A549 (cell line): ENCODE results near the gene PRDM2. TPM values are rescaled to one million over a fixed set of nuclear protein-coding genes. Genes with fewer than 3 reads are reported as not detected.

ENCODE experiments used
- ATAC-seq, 2 experiments: fragments of 200-7000 bp in 1 of 2; fragments of >200 bp in 1 of 2; cut with Nextera tagmentation in 1 of 2; cut with Tn5 transposase in 1 of 2; 3 replicates each; pipeline versions ENCODE4 v1.8.0 to v1.9.1; 2018 to 2020; ENCODE audit warnings: mild to moderate bottlenecking in 1 of 2, moderate library complexity in 1 of 2
- CTCF ChIA-PET: fragments of 300-600 bp; sonication (Branson Sonifier 250); formaldehyde crosslinking; extraction: SDS; loops from one replicate; lab custom pipeline; 2021; ENCODE audit warnings: antibody characterized with exemption, inconsistent platforms; lab: Yijun Ruan, JAX
- POLR2A ChIA-PET: fragments of 350-600 bp; formaldehyde crosslinking; extraction: SDS; loops from one replicate; lab custom pipeline; 2021; ENCODE audit warnings: antibody characterized with exemption, inconsistent platforms; lab: Yijun Ruan, JAX
- DNase-seq, 2 experiments: peaks; one replicate each; pipeline versions ENCODE4 v3.0.0 to v3.0.0-alpha.2; 2011 to 2016; ENCODE audit warnings: low read depth in 1 of 2, low spot score in 1 of 2
- FAIRE-seq: peaks from 2 replicates; lab custom pipeline; 2011; peaks lifted over from hg19 to GRCh38; lab: Jason Lieb, UNC
- H3K27ac ChIP-seq, 2 experiments: fragments of >200 bp; sonication (Bioruptor Twin); formaldehyde crosslinking; 3 replicates each; pipeline ENCODE4 v1.5.1; 2016 to 2017
- H3K4me1 ChIP-seq: fragments of >200 bp; sonication (Bioruptor Twin); formaldehyde crosslinking; 3 replicates; pipeline ENCODE4 v1.6.1; 2016
- H3K4me2 ChIP-seq: fragments of >200 bp; sonication (Bioruptor Twin); formaldehyde crosslinking; 3 replicates; pipeline ENCODE4 v1.6.1; 2016
- H3K4me3 ChIP-seq: fragments of >200 bp; sonication (Bioruptor Twin); formaldehyde crosslinking; 3 replicates; pipeline ENCODE4 v1.5.1; 2016
- H3K9me3 ChIP-seq: fragments of >200 bp; sonication (Bioruptor Twin); formaldehyde crosslinking; 3 replicates; pipeline ENCODE4 v1.6.1; 2016
- CBX2 ChIP-seq: fragments of 200-600 bp; sonication (generic); IDR thresholded peaks from 2 replicates; pipeline ENCODE4 v1.6.1; 2016; ENCODE audit warnings: low read depth, mild to moderate bottlenecking, borderline replicate concordance
- CEBPB ChIP-seq, 2 experiments: fragments of >200 bp in 1 of 2; sonication (Bioruptor Twin) in 1 of 2; formaldehyde crosslinking in 1 of 2; IDR thresholded peaks; 2 replicates each; pipeline ENCODE4 v1.6.1; 2012 to 2016
- CHD4 ChIP-seq: fragments of 200-600 bp; sonication (generic); IDR thresholded peaks from 2 replicates; pipeline ENCODE4 v1.6.1; 2016; ENCODE audit warnings: antibody characterized with exemption, mild to moderate bottlenecking, borderline replicate concordance
- ESRRA ChIP-seq: fragments of 150-350 bp; IDR thresholded peaks from 2 replicates; pipeline ENCODE4 v1.6.1; 2014; ENCODE audit warnings: mild to moderate bottlenecking, low read length, borderline replicate concordance
- FOSL2 ChIP-seq, 2 experiments: fragments of 450-650 bp in 1 of 2; fragments of >200 bp in 1 of 2; sonication (Bioruptor Twin) in 1 of 2; formaldehyde crosslinking; IDR thresholded peaks; 2 replicates each; pipeline versions ENCODE4 v1.5.0 to v1.6.1; 2016 to 2020; ENCODE audit warnings: mild to moderate bottlenecking in 1 of 2, moderate library complexity in 1 of 2
- GATA3 ChIP-seq: IDR thresholded peaks from 2 replicates; pipeline ENCODE4 v1.6.1; 2012; ENCODE audit warnings: borderline replicate concordance
- HDAC2 ChIP-seq: fragments of 200-600 bp; sonication (generic); IDR thresholded peaks from 2 replicates; pipeline ENCODE4 v1.6.1; 2016
- HOXA7 ChIP-seq: fragments of 250-450 bp; sonication (Bioruptor Pico); IDR thresholded peaks from 2 replicates; pipeline ENCODE4 v1.5.0; 2020; ENCODE audit warnings: mild to moderate bottlenecking, moderate library complexity
- HOXB13 ChIP-seq: fragments of 250-450 bp; sonication (Bioruptor Pico); IDR thresholded peaks from 2 replicates; pipeline ENCODE4 v1.5.0; 2020; ENCODE audit warnings: low read depth, mild to moderate bottlenecking, moderate library complexity
- JUN ChIP-seq, 2 experiments: fragments of >200 bp; sonication (Bioruptor Twin); formaldehyde crosslinking; IDR thresholded peaks; 2 replicates in 1 of 2; 3 replicates in 1 of 2; pipeline ENCODE4 v1.6.1; 2016 to 2017
- JUNB ChIP-seq: fragments of >200 bp; sonication (Bioruptor Twin); formaldehyde crosslinking; IDR thresholded peaks from 2 replicates; pipeline ENCODE4 v1.6.1; 2016
- KDM1A ChIP-seq: fragments of 200-600 bp; sonication (generic); IDR thresholded peaks from 2 replicates; pipeline ENCODE4 v1.6.1; 2016; ENCODE audit warnings: low read depth, mild to moderate bottlenecking
- KDM5A ChIP-seq: fragments of 200-600 bp; sonication (generic); IDR thresholded peaks from 2 replicates; pipeline ENCODE4 v1.6.1; 2016; ENCODE audit warnings: antibody characterized with exemption, mild to moderate bottlenecking
- MAFK ChIP-seq: fragments of 450-650 bp; IDR thresholded peaks from 2 replicates; pipeline ENCODE4 v1.6.1; 2014; ENCODE audit not compliant: partially characterized antibody
- MYC ChIP-seq: IDR thresholded peaks from 2 replicates; pipeline ENCODE4 v1.6.1; 2012; ENCODE audit warnings: mild to moderate bottlenecking, inconsistent platforms, low read length, improper control_type of control experiment, borderline replicate concordance
- NPAS2 ChIP-seq: fragments of 250-450 bp; sonication (Bioruptor Pico); IDR thresholded peaks from 2 replicates; pipeline ENCODE4 v1.8.0; 2022; ENCODE audit warnings: mild to moderate bottlenecking, moderate library complexity, borderline replicate concordance
- PHF8 ChIP-seq: fragments of 200-600 bp; sonication (generic); IDR thresholded peaks from 2 replicates; pipeline ENCODE4 v1.6.1; 2016; ENCODE audit warnings: low read depth, mild to moderate bottlenecking, antibody characterized with exemption, moderate library complexity, borderline replicate concordance
- POLR2A ChIP-seq: IDR thresholded peaks from 2 replicates; pipeline ENCODE4 v1.6.1; 2012; ENCODE audit warnings: mild to moderate bottlenecking, low read length
- RARB ChIP-seq: fragments of 250-450 bp; sonication (Bioruptor Pico); IDR thresholded peaks from 2 replicates; pipeline ENCODE4 v1.8.0; 2021; ENCODE audit warnings: mild to moderate bottlenecking, moderate library complexity
- RFX5 ChIP-seq: fragments of 450-650 bp; IDR thresholded peaks from 2 replicates; pipeline ENCODE4 v1.7.1; 2014; ENCODE audit warnings: antibody characterized with exemption, mild to moderate bottlenecking, moderate library complexity
- RNF2 ChIP-seq: fragments of 200-600 bp; sonication (generic); IDR thresholded peaks from 2 replicates; pipeline ENCODE4 v1.6.1; 2016; ENCODE audit warnings: low read depth, mild to moderate bottlenecking, antibody characterized with exemption, moderate library complexity, borderline replicate concordance
- TP53 ChIP-seq: fragments of 250-450 bp; sonication (Bioruptor Pico); IDR thresholded peaks from 2 replicates; pipeline ENCODE4 v1.5.0; 2021; ENCODE audit warnings: mild to moderate bottlenecking, moderate library complexity
- ZSCAN20 ChIP-seq: fragments of 250-450 bp; sonication (Bioruptor Pico); IDR thresholded peaks from 2 replicates; pipeline ENCODE4 v1.8.0; 2022; ENCODE audit warnings: mild to moderate bottlenecking, moderate library complexity
- WGBS: methylation state at CpG from one replicate; pipeline ENCODE4 v1.1.6; 2017; ENCODE audit errors: missing lambda C conversion rate; 5-methylcytosine and 5-hydroxymethylcytosine counted together
- polyA plus RNA-seq, 4 experiments: library from polyadenylated mRNA; depleted of rRNA in 3 of 4; stranded (reverse); fragments of >200 nt; fragmentation: RNase III in 1 of 4; extraction: RNeasy Plus Mini Kit Qiagen cat#74134 plus additional on column Dnase treatment in 1 of 4; gene quantifications; 2 replicates in 3 of 4; 3 replicates in 1 of 4; pipeline ENCODE4 v1.2.3, GENCODE V29; 2011 to 2017
- TF ChIP-seq, protein P1 (sequence below): IDR thresholded peaks from 2 replicates; pipeline ENCODE4 v1.6.1; 2012
- TF ChIP-seq, protein P2 (sequence below): fragments of 250-450 bp; sonication (Bioruptor Pico); IDR thresholded peaks from 2 replicates; pipeline ENCODE4 v1.5.0; 2020; ENCODE audit warnings: low read depth, mild to moderate bottlenecking, moderate library complexity
- TF ChIP-seq, protein P3 (sequence below): fragments of 200-600 bp; sonication (generic); IDR thresholded peaks from 2 replicates; pipeline ENCODE4 v1.6.1; 2016; ENCODE audit warnings: antibody characterized with exemption, mild to moderate bottlenecking, moderate library complexity

The PRDM2 gene
- polyA plus RNA-seq, 2 of the 4 experiments (the other 2 are of a cell fraction), result 7.9 to 8.4 TPM

DNA sequence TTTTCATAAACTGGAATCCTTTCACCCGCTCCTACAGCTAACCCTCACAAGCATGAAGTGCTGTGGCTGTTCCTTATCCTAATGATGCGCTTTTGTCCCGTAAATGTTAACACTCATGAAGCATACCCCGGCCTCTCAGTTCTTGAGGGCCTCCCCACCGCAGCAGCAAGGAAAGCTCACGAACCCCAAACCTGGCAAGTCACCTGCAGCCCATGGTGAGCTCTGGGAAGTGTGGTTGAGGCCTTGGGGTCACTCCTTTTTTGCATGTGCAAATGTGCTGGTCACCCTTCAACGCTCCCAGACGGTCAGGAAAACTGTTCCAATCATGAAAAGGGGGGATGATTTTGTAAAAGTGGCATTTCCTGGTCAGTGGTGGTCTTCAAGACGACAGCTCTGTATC, 124.6 kb downstream of the PRDM2 start:
- Histone ChIP-seq H3K4me3 (no peak overlapping the region), H3K4me2 (no peak overlapping the region), H3K9me3 (no peaks in the 10 kb centered on the region), H3K27ac (no peak overlapping the region), H3K4me1 (no peaks in the 10 kb centered on the region)
- no peak for ATAC-seq
- CTCF ChIA-PET, result interaction anchor here (0.8 to 0.9 kb wide), 2 partner anchors 10 to 160 kb away, joined by 3 read pairs; no protein-coding TSS in a partner anchor
- DNase-seq, result no peak
- WGBS, result 43% methylated on average over 8 of the region's 9 CpGs
- TF ChIP-seq PHF8 (no peak), HOXA7 (CRISPR knock-in tag) (no peak), RFX5 (no peak), KDM1A (no peak), HOXB13 (CRISPR knock-in tag) (no peak), CBX2 (no peak), CEBPB (IDR thresholded peaks at IDR 0.05) (no peak), FOSL2 (IDR thresholded peaks at IDR 0.05) (no peak), FOSL2 (CRISPR knock-in tag; IDR thresholded peaks at IDR 0.05) (no peak), CHD4 (no peak), TP53 (CRISPR knock-in tag) (no peak), NPAS2 (CRISPR knock-in tag) (no peak), KDM5A (no peak), RNF2 (no peak), GATA3 (no peak)
- TF ChIP-seq, protein P1, sequence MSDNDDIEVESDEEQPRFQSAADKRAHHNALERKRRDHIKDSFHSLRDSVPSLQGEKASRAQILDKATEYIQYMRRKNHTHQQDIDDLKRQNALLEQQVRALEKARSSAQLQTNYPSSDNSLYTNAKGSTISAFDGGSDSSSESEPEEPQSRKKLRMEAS, result no peak
- TF ChIP-seq, protein P2, sequence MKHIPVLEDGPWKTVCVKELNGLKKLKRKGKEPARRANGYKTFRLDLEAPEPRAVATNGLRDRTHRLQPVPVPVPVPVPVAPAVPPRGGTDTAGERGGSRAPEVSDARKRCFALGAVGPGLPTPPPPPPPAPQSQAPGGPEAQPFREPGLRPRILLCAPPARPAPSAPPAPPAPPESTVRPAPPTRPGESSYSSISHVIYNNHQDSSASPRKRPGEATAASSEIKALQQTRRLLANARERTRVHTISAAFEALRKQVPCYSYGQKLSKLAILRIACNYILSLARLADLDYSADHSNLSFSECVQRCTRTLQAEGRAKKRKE (CRISPR knock-in tag), result no peak
- TF ChIP-seq, protein P3, sequence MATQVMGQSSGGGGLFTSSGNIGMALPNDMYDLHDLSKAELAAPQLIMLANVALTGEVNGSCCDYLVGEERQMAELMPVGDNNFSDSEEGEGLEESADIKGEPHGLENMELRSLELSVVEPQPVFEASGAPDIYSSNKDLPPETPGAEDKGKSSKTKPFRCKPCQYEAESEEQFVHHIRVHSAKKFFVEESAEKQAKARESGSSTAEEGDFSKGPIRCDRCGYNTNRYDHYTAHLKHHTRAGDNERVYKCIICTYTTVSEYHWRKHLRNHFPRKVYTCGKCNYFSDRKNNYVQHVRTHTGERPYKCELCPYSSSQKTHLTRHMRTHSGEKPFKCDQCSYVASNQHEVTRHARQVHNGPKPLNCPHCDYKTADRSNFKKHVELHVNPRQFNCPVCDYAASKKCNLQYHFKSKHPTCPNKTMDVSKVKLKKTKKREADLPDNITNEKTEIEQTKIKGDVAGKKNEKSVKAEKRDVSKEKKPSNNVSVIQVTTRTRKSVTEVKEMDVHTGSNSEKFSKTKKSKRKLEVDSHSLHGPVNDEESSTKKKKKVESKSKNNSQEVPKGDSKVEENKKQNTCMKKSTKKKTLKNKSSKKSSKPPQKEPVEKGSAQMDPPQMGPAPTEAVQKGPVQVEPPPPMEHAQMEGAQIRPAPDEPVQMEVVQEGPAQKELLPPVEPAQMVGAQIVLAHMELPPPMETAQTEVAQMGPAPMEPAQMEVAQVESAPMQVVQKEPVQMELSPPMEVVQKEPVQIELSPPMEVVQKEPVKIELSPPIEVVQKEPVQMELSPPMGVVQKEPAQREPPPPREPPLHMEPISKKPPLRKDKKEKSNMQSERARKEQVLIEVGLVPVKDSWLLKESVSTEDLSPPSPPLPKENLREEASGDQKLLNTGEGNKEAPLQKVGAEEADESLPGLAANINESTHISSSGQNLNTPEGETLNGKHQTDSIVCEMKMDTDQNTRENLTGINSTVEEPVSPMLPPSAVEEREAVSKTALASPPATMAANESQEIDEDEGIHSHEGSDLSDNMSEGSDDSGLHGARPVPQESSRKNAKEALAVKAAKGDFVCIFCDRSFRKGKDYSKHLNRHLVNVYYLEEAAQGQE, result no peak
- no peak for FAIRE-seq
- POLR2A ChIA-PET, result no interaction called here

DNA sequence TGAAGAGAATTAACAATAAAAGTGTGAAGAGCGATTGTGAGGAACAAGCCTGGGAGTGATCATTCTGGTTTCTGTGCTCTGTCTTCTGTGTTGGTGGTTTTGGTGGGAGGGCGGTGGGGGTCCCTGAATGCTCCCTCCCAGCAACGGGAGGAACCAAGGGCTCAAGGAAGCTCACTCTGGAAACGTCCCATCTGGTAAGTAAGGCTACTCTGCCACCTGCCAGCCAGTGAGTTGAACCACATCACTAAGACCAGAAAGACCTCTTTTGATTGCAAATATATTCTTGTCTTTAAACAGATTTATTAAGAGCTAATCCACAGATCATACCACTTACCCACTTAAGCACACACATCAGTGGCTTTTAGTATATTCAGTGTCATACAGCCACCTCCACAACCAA, 125.0 kb downstream of the PRDM2 start:
- POLR2A ChIA-PET, result no interaction called here
- CTCF ChIA-PET, result interaction anchor here (0.9 kb wide), 1 partner anchor 160 kb away, joined by 3 read pairs; no protein-coding TSS in a partner anchor
- WGBS, result 32% methylated on average over 4 of the region's 4 CpGs
- FAIRE-seq, result no peak
- H3K4me3 ChIP-seq, result no peak overlapping the region
- H3K4me2 ChIP-seq, result no peak overlapping the region
- no peak for ATAC-seq
- no peak for TF ChIP-seq NPAS2 (CRISPR knock-in tag)
- H3K4me1 ChIP-seq, result no peaks in the 10 kb centered on the region
- no peak for DNase-seq
- no peak overlapping the region for H3K27ac ChIP-seq
- no peaks in the 10 kb centered on the region for H3K9me3 ChIP-seq

DNA sequence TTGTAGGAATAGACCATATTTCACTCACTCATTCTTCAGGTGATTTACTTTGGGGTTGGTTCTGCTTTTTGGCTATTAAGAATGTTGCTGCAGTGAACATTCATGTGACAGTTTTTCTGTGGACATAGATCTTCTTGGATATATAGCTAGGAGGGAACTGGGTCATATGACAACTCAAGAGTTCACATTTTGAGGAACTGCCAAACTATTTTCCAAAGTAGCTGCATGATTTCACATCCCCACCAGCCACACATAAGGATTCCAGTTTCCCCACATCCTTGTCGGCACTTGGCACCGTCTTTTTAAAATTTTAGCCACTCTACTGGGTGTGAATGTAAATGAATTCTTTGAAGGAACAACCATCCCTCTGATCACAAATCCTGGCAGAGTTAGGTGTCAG, 126.0 kb downstream of the PRDM2 start:
- POLR2A ChIA-PET, result no interaction called here
- ATAC-seq, result no peak
- no peak for DNase-seq
- no peaks in the 10 kb centered on the region for H3K4me1 ChIP-seq
- no peak for FAIRE-seq
- H3K27ac ChIP-seq, result no peak overlapping the region
- TF ChIP-seq GATA3 (no peak), ESRRA (no peak), JUN (IDR thresholded peaks at IDR 0.05) (no peak), MAFK (no peak), POLR2A (no peak), HDAC2 (no peak), ZSCAN20 (CRISPR knock-in tag) (no peak), TP53 (CRISPR knock-in tag) (no peak), RARB (CRISPR knock-in tag) (no peak), JUNB (no peak), MYC (no peak)
- TF ChIP-seq, protein P2 (CRISPR knock-in tag), result no peak
- H3K9me3 ChIP-seq, result no peaks in the 10 kb centered on the region
- no peak overlapping the region for H3K4me2 ChIP-seq
- 73% methylated on average over 2 of the region's 2 CpGs for WGBS
- CTCF ChIA-PET, result no interaction called here
- no peak overlapping the region for H3K4me3 ChIP-seq
